GM11168 (cell line): ENCODE data around the gene KTN1.

Experiments
- in situ Hi-C: fragments of 300-500 bp; cut with MboI; formaldehyde crosslinking; loops from one replicate; pipeline ENCODE4 v1.12.0; 2022; ENCODE audit warnings: low sequenced_read_pairs; ENCODE audit not compliant: unreplicated experiment

KTN1 gene

DNA sequence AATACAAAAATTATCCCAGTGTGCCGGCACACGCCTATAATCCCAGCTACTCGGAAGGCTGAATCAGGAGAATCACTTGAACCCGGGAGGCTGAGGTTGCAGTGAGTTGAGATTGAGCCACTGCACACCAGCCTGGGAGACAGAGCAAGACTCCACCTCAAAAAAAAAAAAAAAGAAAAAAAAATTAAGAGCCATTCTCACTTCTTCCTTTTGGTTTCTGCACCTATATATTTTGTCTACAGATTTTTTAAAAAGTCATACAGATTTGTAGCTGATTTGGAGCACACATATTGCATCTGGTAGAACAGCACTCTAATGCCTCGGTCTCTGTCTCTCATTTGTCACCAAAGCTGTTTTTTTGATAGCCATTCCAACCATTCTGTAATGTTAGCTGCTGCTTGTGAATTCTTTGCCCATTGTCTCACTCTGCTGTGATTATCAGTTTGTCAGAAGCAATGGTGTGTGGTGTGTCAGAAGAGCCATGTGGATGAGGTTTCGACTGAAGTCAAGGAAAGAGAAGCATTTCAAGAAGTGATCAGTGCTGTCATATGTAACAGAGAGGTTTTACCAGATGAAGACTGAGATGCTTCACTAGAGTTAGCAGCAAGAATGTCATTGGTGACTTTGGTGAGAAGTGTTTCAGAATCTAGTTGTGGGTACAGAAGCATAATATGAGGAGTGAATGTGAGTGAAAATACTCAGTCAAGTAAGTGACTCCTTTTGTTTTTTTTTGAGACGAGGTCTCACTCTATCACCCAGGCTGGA lies 8.7 kb upstream of the KTN1 start:
- in situ Hi-C loops = no loop called here

DNA sequence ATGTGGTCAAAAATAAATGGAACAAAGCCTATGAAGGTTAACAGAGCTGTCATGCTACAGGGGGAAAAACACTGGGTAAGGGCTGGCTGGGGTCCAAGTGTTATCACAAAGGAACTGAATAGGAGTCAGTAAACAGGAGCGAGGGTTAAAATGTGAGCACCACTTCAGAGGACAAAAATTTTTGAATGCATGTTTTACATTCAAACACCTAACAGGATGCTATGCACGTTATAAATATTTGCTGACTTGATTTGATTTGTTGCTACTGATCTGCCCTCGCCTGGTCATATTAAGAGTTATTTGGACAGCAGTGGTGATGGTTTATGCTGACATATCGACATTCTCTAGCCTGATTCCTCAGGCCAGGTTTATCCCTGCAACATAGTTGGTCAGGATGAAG lies 7.4 kb upstream of the KTN1 start:
- in situ Hi-C loops = no loop called here

DNA sequence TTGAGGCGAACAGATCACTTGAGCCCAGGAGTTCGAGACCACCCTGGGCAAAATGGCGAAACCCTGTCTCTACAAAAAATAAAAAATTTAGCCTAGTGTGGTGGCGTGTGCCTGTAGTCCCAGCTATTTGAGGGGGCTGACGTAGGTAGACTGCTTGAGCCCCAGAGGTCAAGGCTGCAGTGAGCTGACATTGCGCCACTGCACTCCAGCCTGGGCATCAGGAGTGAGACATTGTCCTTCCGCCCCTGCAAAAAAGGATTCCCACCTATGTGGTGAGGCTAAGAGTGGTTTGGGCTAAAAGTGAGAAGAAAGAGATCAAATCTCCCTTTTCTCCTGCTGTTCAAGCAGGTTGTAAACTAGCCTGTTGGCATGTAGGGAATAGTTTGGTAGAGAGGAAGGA lies 5.0 kb upstream of the KTN1 start:
- in situ Hi-C loops = no loop called here

DNA sequence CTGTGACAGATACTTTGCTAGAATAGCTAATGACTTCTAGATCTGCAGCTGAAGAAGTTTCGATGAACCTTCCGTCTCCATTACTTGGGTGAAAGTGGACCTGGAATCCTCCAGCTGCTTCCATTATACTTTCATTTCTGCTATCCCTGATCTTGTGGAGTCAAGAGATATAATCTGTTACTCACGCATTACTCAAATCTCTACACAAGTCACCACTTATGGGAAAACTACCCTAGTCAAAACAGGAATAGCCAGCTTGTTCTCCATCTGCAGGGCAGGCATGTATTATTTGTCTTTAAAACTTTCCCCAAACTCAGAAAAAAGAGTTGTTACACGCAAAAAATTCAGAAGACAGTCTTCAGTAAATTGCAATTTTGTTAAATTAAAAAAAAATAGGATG lies 2.8 kb upstream of the KTN1 start:
- in situ Hi-C loops = no loop called here

DNA sequence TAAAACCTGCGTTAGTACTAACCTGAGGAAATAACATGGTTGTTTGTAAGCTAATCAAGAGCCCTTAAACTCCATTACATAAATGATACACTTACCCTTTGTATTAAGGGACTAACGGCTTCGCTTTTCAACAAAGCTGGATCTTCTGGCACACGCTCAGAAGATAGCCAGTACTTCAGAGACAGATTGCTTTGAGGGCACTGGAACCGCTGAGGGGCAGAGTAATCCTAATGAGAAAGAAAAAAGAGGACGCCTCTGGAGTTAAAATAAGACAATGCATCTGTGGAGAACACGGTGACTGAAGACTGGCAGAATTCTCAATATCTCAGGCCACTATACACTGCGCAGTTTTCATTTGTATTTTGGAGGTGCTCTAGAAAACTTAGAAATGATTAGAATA lies 1.5 kb upstream of the KTN1 start:
- in situ Hi-C loops = no loop called here

DNA sequence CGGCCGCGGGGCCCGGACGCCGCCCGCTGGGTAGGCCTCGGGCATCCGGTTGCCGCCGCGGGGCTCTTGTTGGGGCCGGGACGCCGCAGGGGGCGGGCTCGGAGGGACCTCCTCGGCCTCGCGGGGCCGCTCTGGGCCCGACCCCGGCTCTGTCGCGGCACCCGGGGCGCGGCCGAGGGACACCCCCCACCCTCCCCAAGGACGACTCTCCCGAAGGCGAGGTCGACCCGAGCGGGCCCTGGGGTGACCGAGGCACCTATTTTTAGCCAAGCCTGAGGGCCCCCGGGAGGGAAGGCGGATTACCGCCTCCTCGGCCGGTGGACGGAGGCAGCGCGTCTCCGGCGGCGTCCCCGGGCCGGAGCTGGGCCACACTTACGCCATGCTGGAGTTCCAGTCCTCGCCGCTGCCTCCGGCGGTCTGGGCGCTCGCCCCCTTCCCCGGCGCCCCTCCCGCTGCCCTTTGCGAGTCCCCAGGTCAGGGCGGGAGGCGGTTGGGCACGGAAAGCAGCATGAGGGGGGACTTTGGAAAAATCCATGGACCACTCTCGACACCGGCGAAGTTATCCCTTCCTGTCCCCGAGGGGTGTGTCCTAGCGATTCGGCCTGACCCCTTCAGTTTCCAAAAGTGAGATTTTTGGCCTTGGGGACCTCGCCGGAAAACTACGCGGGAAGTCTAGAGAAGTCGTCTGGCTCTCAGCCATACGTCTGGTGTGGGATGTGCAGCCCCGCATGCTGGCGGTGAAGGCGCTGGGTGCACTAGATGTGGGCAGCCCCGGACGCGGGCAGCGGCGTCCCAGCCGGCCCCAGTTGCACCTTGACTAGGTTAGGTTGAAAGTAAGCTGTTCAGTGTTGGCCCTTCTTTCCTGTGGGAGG lies 699 bp downstream of the KTN1 start:
- in situ Hi-C loops = no loop called here

DNA sequence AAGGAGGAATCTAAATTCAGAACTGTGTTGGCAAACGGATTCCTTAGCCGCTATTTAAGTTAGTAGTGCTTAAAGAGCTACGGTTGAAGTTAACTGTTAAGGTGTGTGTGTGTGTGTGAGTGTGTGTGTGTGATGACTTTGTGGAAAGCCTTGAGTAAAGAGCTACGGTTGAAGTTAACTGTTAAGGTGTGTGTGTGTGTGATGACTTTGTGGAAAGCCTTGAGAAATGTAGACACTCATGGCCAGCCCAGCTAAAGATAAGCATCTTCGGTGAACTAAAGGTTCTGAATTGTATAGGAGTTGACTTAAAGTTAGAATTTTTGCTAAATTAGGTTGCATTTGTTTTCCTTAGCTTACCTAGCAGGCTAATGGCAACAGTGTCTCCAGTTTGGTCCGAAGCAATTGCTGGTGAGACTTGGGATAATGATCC lies 1.4 kb downstream of the KTN1 start:
- in situ Hi-C loops = no loop called here

DNA sequence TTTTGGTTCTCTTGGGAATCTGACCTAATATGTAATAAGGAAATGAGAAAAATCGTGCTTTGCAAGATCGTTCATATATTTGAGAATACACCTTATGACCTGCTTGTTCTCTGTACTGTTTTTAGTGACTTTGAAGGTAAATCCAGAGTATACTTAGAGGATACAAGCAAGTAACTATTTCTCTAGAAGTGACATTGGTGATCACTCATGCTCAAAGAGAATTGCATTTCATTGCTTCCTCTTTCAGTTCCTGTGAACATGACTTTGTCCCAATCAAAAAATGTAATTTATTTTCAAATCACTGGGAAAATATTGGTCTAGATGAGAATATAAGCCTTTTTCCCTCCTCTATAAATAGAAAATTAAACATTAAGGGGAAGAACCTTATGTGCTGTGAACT lies 2.7 kb downstream of the KTN1 start:
- in situ Hi-C loops = no loop called here

DNA sequence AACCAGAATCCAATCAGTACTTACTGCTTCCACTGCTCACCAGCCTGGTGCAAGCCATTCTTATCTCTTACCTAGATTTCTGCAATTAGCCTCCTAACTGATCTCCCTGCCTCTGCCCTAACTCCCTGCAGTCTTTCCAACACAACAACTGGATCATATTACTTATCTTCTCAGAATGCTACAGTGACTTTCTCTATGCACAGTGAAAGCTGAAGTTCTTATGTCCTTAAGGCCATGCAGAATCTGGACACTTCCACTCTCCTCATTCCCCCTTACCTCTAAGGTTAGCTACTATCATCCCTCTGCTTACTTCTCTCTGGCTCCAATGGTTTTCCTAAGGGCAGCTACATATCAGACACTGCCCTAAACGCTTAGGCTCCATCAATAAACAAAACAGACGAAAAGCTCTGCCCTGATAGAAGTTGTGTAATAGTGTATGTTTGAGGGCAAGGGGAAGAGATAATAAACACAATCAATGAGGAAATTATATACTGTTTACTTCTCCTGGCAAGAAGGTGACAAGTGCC lies 4.0 kb downstream of the KTN1 start:
- in situ Hi-C loops = no loop called here

DNA sequence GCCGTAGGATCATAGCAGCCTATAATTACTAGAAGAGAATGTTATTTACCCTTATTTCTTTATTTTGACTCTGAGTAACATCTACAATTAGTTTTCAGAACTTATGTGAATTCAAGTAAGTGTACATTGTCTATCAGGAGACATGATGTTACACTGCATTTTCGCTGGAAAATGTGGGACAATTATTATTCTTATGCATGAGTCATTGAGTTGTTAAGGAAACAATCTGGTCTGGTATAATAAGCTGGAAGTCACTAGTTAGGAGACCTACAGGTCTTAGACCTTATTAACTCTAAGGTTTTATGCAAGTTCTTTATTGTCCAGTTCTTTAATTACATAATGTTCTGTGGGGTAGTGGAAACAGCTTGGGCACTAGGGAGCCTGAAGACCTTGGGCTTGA lies 5.8 kb downstream of the KTN1 start:
- in situ Hi-C loops = no loop called here

DNA sequence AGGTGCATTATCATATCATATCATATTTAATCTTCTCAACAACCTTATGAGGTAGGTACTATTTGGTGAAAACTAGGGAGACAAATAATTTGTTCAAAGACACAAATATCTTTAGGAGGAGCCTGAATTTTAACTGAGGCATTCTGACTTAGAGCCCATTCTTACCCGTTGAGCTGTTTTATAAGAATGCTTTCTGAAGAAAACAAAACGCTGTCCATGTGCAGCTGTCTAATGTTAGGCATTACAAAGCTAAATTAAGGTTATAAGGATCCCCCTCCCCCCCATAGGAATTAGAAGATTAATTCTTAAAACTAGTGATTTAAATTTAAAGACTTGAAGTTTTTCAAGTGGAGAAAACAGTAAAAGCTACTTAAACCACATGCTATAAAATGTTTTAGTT lies 6.4 kb downstream of the KTN1 start:
- in situ Hi-C loops = no loop called here

DNA sequence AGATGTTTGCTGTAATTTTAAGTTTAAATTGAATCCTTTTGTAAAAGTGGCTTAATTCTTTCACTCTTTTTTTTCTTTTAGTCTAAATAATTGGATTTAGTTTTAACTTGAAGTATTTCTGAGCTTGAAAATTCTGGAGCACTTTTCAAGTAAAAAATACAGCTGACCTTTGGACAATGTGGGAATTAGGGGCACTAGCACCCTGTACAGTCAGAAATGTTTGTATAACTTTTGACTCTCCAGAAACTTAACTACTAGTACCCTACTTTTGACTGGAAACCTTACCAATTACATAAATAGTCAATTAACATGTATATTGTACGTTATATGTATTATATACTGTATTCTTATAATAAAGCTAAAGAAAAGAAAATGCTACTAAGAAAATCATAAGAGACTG lies 7.8 kb downstream of the KTN1 start:
- in situ Hi-C loops = no loop called here

DNA sequence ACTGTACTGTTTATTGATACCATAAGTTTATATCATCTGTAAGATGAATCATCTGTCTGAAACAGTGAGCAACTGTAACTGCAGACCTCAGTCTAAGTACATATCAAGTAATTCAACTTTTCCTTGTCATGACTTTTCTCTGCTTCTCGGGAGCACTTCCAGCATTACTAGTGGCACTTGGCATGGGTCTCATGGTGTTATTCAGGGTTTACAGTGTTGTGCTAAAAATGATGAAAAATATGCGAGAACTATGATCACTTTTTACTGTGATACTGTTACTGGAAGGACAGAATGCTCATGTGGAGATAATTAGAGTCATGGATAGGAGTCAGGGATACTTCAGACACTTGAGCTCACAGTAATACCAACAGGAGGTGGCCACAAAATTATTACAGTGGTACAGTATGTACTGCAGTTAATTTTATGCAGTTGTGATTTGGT lies 8.3 kb downstream of the KTN1 start:
- in situ Hi-C loops = no loop called here

DNA sequence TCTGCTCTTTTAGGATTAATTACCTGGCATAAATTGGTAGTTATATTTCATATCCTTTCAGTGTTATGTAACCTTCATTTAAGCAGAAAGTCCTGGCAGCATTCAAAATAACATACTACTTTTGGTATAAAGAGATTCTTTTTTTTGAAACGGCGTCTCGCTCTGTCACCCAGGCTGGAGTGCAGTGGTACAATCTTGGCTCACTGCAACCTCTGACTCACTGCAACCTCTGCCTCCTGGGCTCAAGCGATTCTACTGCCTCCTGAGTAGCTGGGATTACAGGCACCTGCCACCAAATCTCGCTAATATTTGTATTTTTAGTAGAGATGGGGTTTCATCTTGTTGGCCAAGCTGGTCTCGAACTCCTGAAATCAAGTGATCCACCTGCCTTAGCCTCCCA lies 9.2 kb downstream of the KTN1 start:
- in situ Hi-C loops = no loop called here

DNA sequence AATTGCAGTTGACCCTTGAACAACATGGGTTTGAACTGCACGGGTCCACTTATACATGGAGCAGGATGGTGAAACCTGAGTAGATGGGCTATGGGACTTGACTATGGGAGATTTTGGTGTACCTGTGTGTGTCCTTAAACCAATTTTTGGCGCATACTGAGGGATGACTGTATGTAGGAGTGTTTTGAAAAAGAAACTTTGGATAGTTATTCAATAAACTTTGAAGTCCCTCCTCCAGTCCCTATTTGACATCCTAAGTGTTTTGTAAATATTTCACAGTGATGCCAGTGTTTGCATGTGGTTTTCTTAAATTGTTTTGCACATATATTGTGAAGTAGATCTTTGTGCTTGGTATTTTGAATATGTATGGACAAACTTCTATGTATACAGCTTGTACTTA lies 12.4 kb downstream of the KTN1 start:
- in situ Hi-C loops = no loop called here

DNA sequence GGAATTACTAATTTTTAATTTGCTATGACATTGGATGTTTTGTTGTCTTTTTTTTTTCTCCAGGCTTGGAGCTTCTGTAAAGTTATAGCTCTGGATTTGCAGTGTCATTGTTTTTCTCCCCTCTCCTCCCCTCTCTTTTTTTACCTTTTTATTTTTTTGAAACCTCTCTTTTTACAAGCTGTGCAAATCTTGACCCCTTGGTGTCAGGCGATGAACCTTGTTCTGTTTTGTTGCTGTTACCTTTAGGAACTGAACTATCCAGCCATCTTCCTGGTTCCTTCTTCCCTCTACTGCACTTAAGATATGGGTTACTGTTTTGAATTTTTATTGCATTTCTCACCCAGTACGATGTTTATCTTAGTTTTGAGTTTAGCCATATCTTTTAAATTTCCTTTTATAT lies 13.7 kb downstream of the KTN1 start:
- in situ Hi-C loops = no loop called here

DNA sequence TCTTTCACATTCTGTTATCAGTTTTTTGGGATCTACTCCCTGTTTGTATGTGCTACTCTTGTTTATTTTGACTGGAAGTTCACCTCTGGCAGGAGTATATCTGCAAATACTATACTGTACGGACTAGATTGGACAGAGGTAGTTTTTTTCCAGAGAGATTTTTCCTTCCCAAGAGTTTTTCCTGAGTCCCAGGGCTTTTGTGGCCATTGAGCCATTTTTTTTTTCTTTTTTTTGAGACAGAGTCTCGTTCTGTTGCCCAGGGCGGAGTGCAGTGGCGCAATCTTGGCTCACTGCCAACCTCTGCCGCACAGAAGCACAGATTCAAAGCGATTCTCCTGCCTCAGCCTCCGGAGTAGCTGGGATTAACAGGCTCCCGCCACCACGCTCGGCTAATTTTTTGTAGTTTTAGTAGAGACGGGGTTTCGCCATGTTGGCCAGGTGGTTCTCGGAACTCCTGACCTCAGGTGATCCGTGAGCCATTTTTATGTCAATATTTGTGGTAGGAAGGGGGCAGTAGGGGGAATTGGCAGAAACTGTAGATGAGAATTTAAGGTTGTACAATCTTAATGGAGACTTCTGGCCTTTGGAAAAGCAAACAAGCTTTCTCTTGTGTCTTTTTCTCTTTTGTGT lies 19.4 kb downstream of the KTN1 start:
- in situ Hi-C loops = no loop called here

DNA sequence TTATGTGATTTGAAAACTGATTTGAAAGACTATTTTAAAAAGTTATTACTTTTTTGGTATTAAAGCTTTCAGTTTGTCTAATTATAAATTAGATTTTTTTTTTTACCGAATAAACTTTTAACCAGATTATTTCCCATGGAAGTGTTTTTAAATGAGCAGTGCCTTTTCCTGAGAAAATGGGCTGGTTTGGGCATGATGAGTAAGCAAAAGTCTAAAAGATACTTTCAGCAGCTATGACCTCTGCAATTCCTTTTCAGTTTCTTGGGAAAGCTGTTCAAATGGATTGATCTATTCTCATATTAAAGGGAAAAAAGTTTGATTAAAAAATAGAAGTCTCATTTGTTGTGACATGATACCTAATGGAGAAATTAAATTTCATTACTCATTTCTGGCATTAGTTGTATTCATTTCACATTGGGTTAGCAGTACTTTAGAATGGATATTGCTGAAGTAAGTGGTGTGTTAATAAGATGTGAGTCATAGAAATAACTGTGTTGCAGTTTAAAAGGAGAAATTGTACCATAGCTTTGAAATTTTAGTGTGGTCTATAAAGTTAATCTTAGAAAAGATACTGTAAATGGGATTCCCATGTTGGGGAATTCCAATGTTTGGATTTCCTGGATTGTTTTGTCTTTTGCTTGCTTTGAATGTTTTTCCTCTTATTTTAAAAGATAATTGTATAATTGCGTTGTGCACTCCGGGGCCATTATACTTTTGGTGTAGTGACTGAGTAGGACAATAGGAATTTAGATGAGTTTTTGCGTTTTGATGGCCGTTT lies 21.0 kb downstream of the KTN1 start:
- in situ Hi-C loops = no loop called here

DNA sequence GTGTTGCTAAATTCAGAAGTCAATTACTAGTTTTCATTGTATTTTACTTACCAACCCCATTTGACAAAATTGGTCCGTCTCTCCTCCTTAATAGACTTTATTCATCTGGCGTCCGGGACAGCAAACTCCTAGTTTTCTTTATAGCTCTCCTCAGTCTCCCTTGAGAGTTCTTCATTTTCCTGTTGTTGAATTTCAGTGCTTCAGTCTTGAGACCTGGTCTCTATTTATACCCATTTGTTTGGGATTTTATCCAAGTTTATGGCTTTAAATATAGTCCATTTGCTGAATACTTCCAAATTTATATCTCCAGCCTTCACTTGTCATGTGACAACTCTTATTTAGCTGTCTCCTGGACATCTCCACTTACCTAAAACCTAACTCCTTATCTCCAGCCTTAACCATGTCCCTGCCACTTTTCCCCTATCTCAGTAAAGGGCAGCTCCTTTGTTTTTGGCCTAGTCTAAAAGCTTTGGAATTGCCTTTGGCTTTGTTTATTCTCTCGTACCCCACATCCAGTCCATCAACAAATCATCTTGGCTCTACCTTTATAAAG lies 23.5 kb downstream of the KTN1 start:
- in situ Hi-C loops = no loop called here

DNA sequence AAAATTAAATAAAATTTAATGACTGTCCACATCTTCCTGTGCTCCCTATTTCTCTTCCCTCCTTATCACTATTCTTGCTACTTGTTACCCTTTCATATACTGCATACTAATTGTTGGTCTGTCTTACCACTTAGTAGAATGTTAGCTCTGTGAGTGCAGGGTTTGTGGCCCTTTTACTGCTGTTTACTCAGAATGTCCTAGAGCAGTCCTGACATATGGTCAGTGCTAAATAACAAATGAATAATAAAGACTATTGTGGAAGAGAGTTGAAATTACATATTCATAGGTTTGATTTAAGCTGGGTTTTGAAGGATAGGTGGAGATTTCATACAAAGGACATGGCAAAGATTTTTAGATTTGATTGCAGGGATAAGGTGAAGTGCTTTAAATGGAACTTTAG lies 24.5 kb downstream of the KTN1 start:
- in situ Hi-C loops = no loop called here
